A549 treated with RU486 at 1 μM for 4 hours (cell line): ENCODE results near the gene DNAJC5G. TPM values are rescaled to one million over a fixed set of nuclear protein-coding genes. Genes with fewer than 3 reads are reported as not detected.

Experiments
- total RNA-seq: library from RNA; stranded (reverse); fragments of 200-300 nt; extraction: Qiagen RNA extraction; gene quantifications from 5 replicates; pipeline ENCODE4 v1.2.3, GENCODE V29; 2022; ENCODE audit warnings: low read depth

Gene DNAJC5G
- not detected in 5 replicates for total RNA-seq

GRCh38 chr2:27275211-27276150 is at the start of gene DNAJC5G:
Gene DNAJC5G, plus strand, starts transcription at chr2:27275433. Its CDS starts 1,296 bp downstream, at chr2:27276729.

GRCh38 chr2:27262379-27263286 is 12.6 kb upstream of the DNAJC5G start, which contains the start of gene SLC30A3:
Gene SLC30A3, minus strand, starts transcription at chr2:27263047. Its CDS starts 141 bp downstream, at chr2:27262906.

GRCh38 chr2:27281855-27282559 is 6.8 kb downstream of the DNAJC5G start, which contains the start of gene TRIM54:
Gene TRIM54, plus strand, starts transcription at chr2:27282429. Its CDS starts 303 bp downstream, at chr2:27282732.

GRCh38 chr2:27308359-27308881 is 33.2 kb downstream of the DNAJC5G start, which contains the start of gene UCN:
Gene UCN, minus strand, starts transcription at chr2:27308445. Its CDS starts 550 bp downstream, at chr2:27307895.

GRCh38 chr2:27322766-27323595 is 47.7 kb downstream of the DNAJC5G start, which contains the start of gene MPV17:
Gene MPV17, minus strand, starts transcription at chr2:27323097. Its CDS starts 580 bp downstream, at chr2:27322517.

Other genes starting within 250 kb of the DNAJC5G start
- gene TMEM214, start 242.5 kb upstream of the DNAJC5G start, total RNA-seq, result 52.2 to 69.6 TPM (median 67.5 TPM) in 5 replicates
- 29.3 to 32.7 TPM (median 31.2 TPM) in 5 replicates for gene AGBL5, start 223.8 kb upstream of the DNAJC5G start, total RNA-seq
- gene OST4, start 203.8 kb upstream of the DNAJC5G start, total RNA-seq, result 547 to 603 TPM (median 568 TPM) in 5 replicates
- gene EMILIN1, start 196.8 kb upstream of the DNAJC5G start, total RNA-seq, result 0.33 to 0.69 TPM (median 0.57 TPM) in 5 replicates
- 6.9 to 9.7 TPM (median 8.9 TPM) in 5 replicates for gene KHK, start 188.7 kb upstream of the DNAJC5G start, total RNA-seq
- gene CGREF1, start 156.3 kb upstream of the DNAJC5G start, total RNA-seq, result 7.3 to 9.3 TPM (median 8.3 TPM) in 5 replicates
- 0.75 to 1.5 TPM (median 1.3 TPM) in 5 replicates for gene ABHD1, start 151.6 kb upstream of the DNAJC5G start, total RNA-seq
- gene PREB, start 140.8 kb upstream of the DNAJC5G start, total RNA-seq, result 46.4 to 65.5 TPM (median 62.6 TPM) in 5 replicates
- not detected in 5 replicates for gene PRR30, start 136.0 kb upstream of the DNAJC5G start, total RNA-seq
- gene TCF23, start 126.4 kb upstream of the DNAJC5G start, total RNA-seq, result not detected in 5 replicates
- gene ATRAID, start 63.4 kb upstream of the DNAJC5G start, total RNA-seq, result 207 to 224 TPM (median 215 TPM) in 5 replicates
- 64.9 to 70.5 TPM (median 69.7 TPM) in 5 replicates for gene SLC5A6, start 63.2 kb upstream of the DNAJC5G start, total RNA-seq
- gene CAD, start 58.1 kb upstream of the DNAJC5G start, total RNA-seq, result 50.1 to 70.8 TPM (median 60.1 TPM) in 5 replicates
- gene SLC30A3, start 12.4 kb upstream of the DNAJC5G start, total RNA-seq, result 2.5 to 3.8 TPM (median 3.8 TPM) in 5 replicates
- 0.46 to 0.95 TPM (median 0.48 TPM) in 5 replicates for gene TRIM54, start 7.0 kb downstream of the DNAJC5G start, total RNA-seq
- 0.71 to 2.2 TPM (median 1.8 TPM) in 5 replicates for gene UCN, start 33.0 kb downstream of the DNAJC5G start, total RNA-seq
- gene MPV17, start 47.7 kb downstream of the DNAJC5G start, total RNA-seq, result 69.2 to 99.8 TPM (median 85.7 TPM) in 5 replicates
- 55.1 to 68.3 TPM (median 62.9 TPM) in 5 replicates for gene GTF3C2, start 81.3 kb downstream of the DNAJC5G start, total RNA-seq
- 52.9 to 65.7 TPM (median 58.5 TPM) in 5 replicates for gene EIF2B4, start 94.9 kb downstream of the DNAJC5G start, total RNA-seq
- 126 to 150 TPM (median 142 TPM) in 5 replicates for gene SNX17, start 95.2 kb downstream of the DNAJC5G start, total RNA-seq
- 9.6 to 15.2 TPM (median 13.8 TPM) in 5 replicates for gene ZNF513, start 105.3 kb downstream of the DNAJC5G start, total RNA-seq
- 171 to 187 TPM (median 176 TPM) in 5 replicates for gene PPM1G, start 134.2 kb downstream of the DNAJC5G start, total RNA-seq
- gene NRBP1, start 153.2 kb downstream of the DNAJC5G start, total RNA-seq, result 125 to 139 TPM (median 132 TPM) in 5 replicates
- 0.66 to 1.1 TPM (median 0.73 TPM) in 5 replicates for gene KRTCAP3, start 166.9 kb downstream of the DNAJC5G start, total RNA-seq
- gene IFT172, start 214.3 kb downstream of the DNAJC5G start, total RNA-seq, result 6.9 to 9.3 TPM (median 8.3 TPM) in 5 replicates
- 2.1 to 5.5 TPM (median 4.2 TPM) in 5 replicates for gene FNDC4, start 219.8 kb downstream of the DNAJC5G start, total RNA-seq
- gene GCKR, start 221.4 kb downstream of the DNAJC5G start, total RNA-seq, result 0.17 to 0.62 TPM (median 0.42 TPM) in 4 of 5 replicates, not detected in the other